Measurements from ENCODE around the gene AACS.

Gene AACS

GRCh38 chr12:125065021-125065918, at the start of gene AACS:
Gene AACS (plus strand): TSS chr12:125065435. CDS start chr12:125065585, 150 bp downstream.
- POLR2A ChIA-PET = interaction anchor here (1.7 kb wide), 1 partner anchor 15 kb away, joined by 18 read pairs; no protein-coding TSS in a partner anchor
- TF ChIP-seq SP1 (IDR thresholded peaks at IDR 0.05) (no peak), L3MBTL2 (conservative IDR thresholded peaks at IDR 0.05) (0 out of 2 replicates have a peak, but pooled peaks have one; percentile 33)
- CTCF ChIA-PET = interaction anchor here (0.6 kb wide), 1 partner anchor 177 kb away, joined by 4 read pairs; no protein-coding TSS in a partner anchor
- peak; percentile 93 for DNase-seq (ENCODE audit: extremely low spot score)

- DNase-seq (ENCODE audit: extremely low spot score) = no peak
- CTCF ChIA-PET = interaction anchor here (0.6 kb wide), 1 partner anchor 18 kb away, joined by 3 read pairs; no protein-coding TSS in a partner anchor
- no peak for TF ChIP-seq ELF4 (IDR thresholded peaks at IDR 0.05)
- TF ChIP-seq L3MBTL2 (conservative IDR thresholded peaks at IDR 0.05) = no peak
- no peak for TF ChIP-seq TARDBP (IDR thresholded peaks at IDR 0.05)
- no peak for TF ChIP-seq PKNOX1 (IDR thresholded peaks at IDR 0.05)
- no peak for TF ChIP-seq LEF1 (IDR thresholded peaks at IDR 0.05; ENCODE audit: borderline replicate concordance)
- TF ChIP-seq FOXA1 (IDR thresholded peaks at IDR 0.05) = no peak
- TF ChIP-seq SP1 (IDR thresholded peaks at IDR 0.05) = no peak
- no peak for TF ChIP-seq FOXM1 (IDR thresholded peaks at IDR 0.05; ENCODE audit: borderline replicate concordance)
- no peak for TF ChIP-seq FOXK2 (IDR thresholded peaks at IDR 0.05)
- no peak for TF ChIP-seq BHLHE40 (IDR thresholded peaks at IDR 0.05; ENCODE audit: borderline replicate concordance)
- TF ChIP-seq ARNT (IDR thresholded peaks at IDR 0.05) = no peak
- POLR2A ChIA-PET = no interaction called here
Measured at GRCh38 chr12:125015680-125016310, 49.4 kb upstream of the AACS start.

GRCh38 chr12:125017801-125018200, 47.4 kb upstream of the AACS start:
- no peak for DNase-seq (ENCODE audit: extremely low spot score)
- TF ChIP-seq ZNF384 (IDR thresholded peaks at IDR 0.05) = no peak
- no peak for TF ChIP-seq LEF1 (IDR thresholded peaks at IDR 0.05; ENCODE audit: borderline replicate concordance)
- no peak for TF ChIP-seq CTBP1 (IDR thresholded peaks at IDR 0.05; ENCODE audit: borderline replicate concordance)
- TF ChIP-seq SP1 (IDR thresholded peaks at IDR 0.05) = no peak
- no peak for TF ChIP-seq ARNT (IDR thresholded peaks at IDR 0.05)
- no peak for TF ChIP-seq L3MBTL2 (conservative IDR thresholded peaks at IDR 0.05)
- TF ChIP-seq TARDBP (IDR thresholded peaks at IDR 0.05) = no peak
- TF ChIP-seq ELF4 (IDR thresholded peaks at IDR 0.05) = no peak
- TF ChIP-seq BHLHE40 (IDR thresholded peaks at IDR 0.05; ENCODE audit: borderline replicate concordance) = no peak
- TF ChIP-seq PKNOX1 (IDR thresholded peaks at IDR 0.05) = no peak
- no peak for TF ChIP-seq FOXK2 (IDR thresholded peaks at IDR 0.05)
- TF ChIP-seq NFRKB (IDR thresholded peaks at IDR 0.05) = no peak
- TF ChIP-seq SUZ12 (IDR thresholded peaks at IDR 0.05) = no peak
- no peak for TF ChIP-seq FOXA1 (IDR thresholded peaks at IDR 0.05)
- no peak for TF ChIP-seq FOXM1 (IDR thresholded peaks at IDR 0.05; ENCODE audit: borderline replicate concordance)
- TF ChIP-seq HDGF (IDR thresholded peaks at IDR 0.05; ENCODE audit: borderline replicate concordance) = no peak
- POLR2A ChIA-PET = no interaction called here

GRCh38 chr12:125018356-125018755, 46.9 kb upstream of the AACS start:
- ChIA-PET POLR2A (no interaction called here), CTCF (no interaction called here)
- no peak for TF ChIP-seq SP1 (IDR thresholded peaks at IDR 0.05)
- TF ChIP-seq ARNT (IDR thresholded peaks at IDR 0.05) = no peak
- DNase-seq (ENCODE audit: extremely low spot score) = no peak

More at GRCh38 chr12:125017801-125018200, 47.4 kb upstream of the AACS start:
- CTCF ChIA-PET = no interaction called here

GRCh38 chr12:125021096-125021495, 44.1 kb upstream of the AACS start:
- CTCF ChIA-PET = no interaction called here
- POLR2A ChIA-PET = no interaction called here

More at GRCh38 chr12:125021096-125021495, 44.1 kb upstream of the AACS start:
- TF ChIP-seq ARNT (IDR thresholded peaks at IDR 0.05) (no peak), SP1 (IDR thresholded peaks at IDR 0.05) (no peak), HDGF (IDR thresholded peaks at IDR 0.05; ENCODE audit: borderline replicate concordance) (no peak), FOXM1 (IDR thresholded peaks at IDR 0.05; ENCODE audit: borderline replicate concordance) (no peak), SUZ12 (IDR thresholded peaks at IDR 0.05) (no peak), BHLHE40 (IDR thresholded peaks at IDR 0.05; ENCODE audit: borderline replicate concordance) (no peak), FOXA1 (IDR thresholded peaks at IDR 0.05) (no peak), PKNOX1 (IDR thresholded peaks at IDR 0.05) (no peak), CTBP1 (IDR thresholded peaks at IDR 0.05; ENCODE audit: borderline replicate concordance) (no peak), ZNF384 (IDR thresholded peaks at IDR 0.05) (no peak), L3MBTL2 (conservative IDR thresholded peaks at IDR 0.05) (no peak), FOXK2 (IDR thresholded peaks at IDR 0.05) (no peak)
- no peak for DNase-seq (ENCODE audit: extremely low spot score)
